T-cell (primary cell): Measurements from ENCODE around the gene ATP6AP1. TPM values are rescaled to one million over a fixed set of nuclear protein-coding genes. Genes with fewer than 3 reads are reported as not detected.

Source experiments
- ATAC-seq, 4 experiments: fragments of 200-7000 bp in 3 of 4; fragments of 150-1000 bp in 1 of 4; cut with Tn5 transposase; replicated peaks in 1 of 4; 1 replicate in 3 of 4; 2 replicates in 1 of 4; pipeline ENCODE4 v1.10.0; 2021; ENCODE audit warnings: moderate library complexity in 3 of 4, mild to moderate bottlenecking in 2 of 4, moderate number of reproducible peaks in 1 of 4
- CTCF ChIA-PET, 2 donors: fragments of 300-600 bp; sonication (Branson Sonifier 250); formaldehyde crosslinking; loops; one replicate each; lab custom pipeline; 2022; ENCODE audit warnings: antibody characterized with exemption in 2 of 2; lab: Charles Lee
- POLR2A ChIA-PET, 2 donors: fragments of 300-600 bp; sonication (Branson Sonifier 250); formaldehyde crosslinking; loops; one replicate each; lab custom pipeline; 2022; ENCODE audit warnings: antibody characterized with exemption in 2 of 2; lab: Charles Lee
- DNase-seq, 35 experiments: peaks; one replicate each; pipeline versions ENCODE4 v3.0.0 to v3.0.0-alpha.2; 2013 to 2023
- H3K27ac ChIP-seq: one replicate; pipeline ENCODE4 v1.5.1; 2013; ENCODE audit warnings: low read length
- H3K27me3 ChIP-seq, 2 experiments: replicated peaks in 1 of 2; 1 replicate in 1 of 2; 2 replicates in 1 of 2; pipeline versions ENCODE4 v1.6.1 to v1.7.0; 2013; ENCODE audit warnings: low read length in 1 of 2, mixed read lengths in 1 of 2; ENCODE audit not compliant: control insufficient read depth in 2 of 2, insufficient read depth in 2 of 2; ENCODE audit errors: extremely low read depth in 1 of 2
- H3K36me3 ChIP-seq, 2 donors: 1 replicate in 1 of 2; 2 replicates in 1 of 2; pipeline versions ENCODE4 v1.6.1 to v1.7.0; 2013; ENCODE audit warnings: low read length in 1 of 2; ENCODE audit not compliant: control insufficient read depth in 2 of 2, insufficient read depth in 1 of 2; ENCODE audit errors: extremely low read depth in 1 of 2
- H3K4me1 ChIP-seq, 2 experiments: 1 replicate in 1 of 2; 2 replicates in 1 of 2; pipeline versions ENCODE4 v1.6.1 to v1.7.0; 2013; ENCODE audit warnings: low read length in 2 of 2, mixed read lengths in 1 of 2; ENCODE audit not compliant: insufficient read depth in 2 of 2, control insufficient read depth in 1 of 2; ENCODE audit errors: extremely low read depth in 1 of 2
- H3K4me3 ChIP-seq, 2 donors: 1 replicate in 1 of 2; 2 replicates in 1 of 2; pipeline versions ENCODE4 v1.5.1 to v1.7.0; 2013; ENCODE audit warnings: mild to moderate bottlenecking in 2 of 2, low read length in 1 of 2, moderate library complexity in 1 of 2; ENCODE audit not compliant: control insufficient read depth in 1 of 2; ENCODE audit errors: extremely low read depth in 1 of 2
- H3K9me3 ChIP-seq: 2 replicates; pipeline ENCODE4 v1.7.0; 2013
- H3K27ac Mint-ChIP-seq, 2 donors: one replicate each; pipeline ENCODE4 v1.8.0; 2020 to 2021; ENCODE audit warnings: mild to moderate bottlenecking in 2 of 2, mixed read lengths in 2 of 2
- H3K27me3 Mint-ChIP-seq, 2 donors: one replicate each; pipeline ENCODE4 v1.8.0; 2021 to 2022; ENCODE audit warnings: mixed read lengths in 2 of 2
- H3K36me3 Mint-ChIP-seq: one replicate; pipeline ENCODE4 v1.8.0; 2021; ENCODE audit warnings: mixed read lengths
- H3K4me1 Mint-ChIP-seq, 3 donors: one replicate each; pipeline ENCODE4 v1.8.0; 2020 to 2022; ENCODE audit warnings: mixed read lengths in 3 of 3, mild to moderate bottlenecking in 1 of 3
- H3K4me3 Mint-ChIP-seq, 3 donors: one replicate each; pipeline ENCODE4 v1.8.0; 2020 to 2022; ENCODE audit warnings: mild to moderate bottlenecking in 3 of 3, mixed read lengths in 3 of 3, moderate library complexity in 3 of 3
- H3K9me3 Mint-ChIP-seq, 3 donors: one replicate each; pipeline ENCODE4 v1.8.0; 2020 to 2022; ENCODE audit warnings: mixed read lengths in 3 of 3
- WGBS: methylation state at CpG from one replicate; pipeline ENCODE4 v1.1.5; 2013; ENCODE audit warnings: missing lambda C conversion rate; ENCODE audit not compliant: insufficient coverage; 5-methylcytosine and 5-hydroxymethylcytosine counted together
- total RNA-seq, 35 experiments: library from RNA in 6 of 35; stranded (reverse) in 6 of 35; fragments of 120-200 nt in 1 of 35; gene quantifications; one replicate each; pipeline versions ENCODE4 v1.2.1 to v1.2.4 and lab custom pipeline; 2013 to 2026

The ATP6AP1 gene
- total RNA-seq, 5 donors from 2014 or later (not counting 1 experiment from before 2014, with no cell fraction given) = 37.9 to 56.8 (median 53.6) TPM

- ChIA-PET POLR2A (no interaction called here), CTCF (interaction anchor here in 1 of 2 donors (0.7 kb wide), 1 partner anchor 42 kb away, joined by 4 read pairs; no protein-coding TSS in a partner anchor)
- no peaks in the 10 kb centered on the region for H3K27me3 ChIP-seq
- no peaks in the 10 kb centered on the region for H3K9me3 ChIP-seq
- no peaks in the 10 kb centered on the region for H3K36me3 Mint-ChIP-seq
- H3K27ac ChIP-seq = no peak overlapping the region
- H3K4me3 Mint-ChIP-seq = no peak overlapping the region
- H3K27ac Mint-ChIP-seq = peak overlapping the region in 1 of 2 donors; percentile 34
- ATAC-seq = no peak
- H3K9me3 Mint-ChIP-seq = no peaks in the 10 kb centered on the region
- peaks cover 0 to 58% of the 10 kb centered on the region in 2 experiments for H3K4me1 ChIP-seq
- H3K4me1 Mint-ChIP-seq = peaks cover 24 to 30% (median 27%) of the 10 kb centered on the region in 3 donors
- H3K27me3 Mint-ChIP-seq = peaks cover 0 to 8% of the 10 kb centered on the region in 2 donors
- no peak for DNase-seq
- peaks cover 0 to 17% of the 10 kb centered on the region in 2 donors for H3K36me3 ChIP-seq
- 93% methylated on average over 3 of the region's 7 CpGs for WGBS
- H3K4me3 ChIP-seq = no peak overlapping the region
Observed at GRCh38 chrX:154482786-154483185, 54.3 kb downstream of the ATP6AP1 start.

GRCh38 chrX:154483325-154483724 is 54.8 kb downstream of the ATP6AP1 start:
- Histone ChIP-seq H3K27me3 (no peaks in the 10 kb centered on the region), H3K9me3 (no peaks in the 10 kb centered on the region), H3K4me3 (no peak overlapping the region), H3K36me3 (peaks cover 0 to 21% of the 10 kb centered on the region in 2 donors), H3K4me1 (peaks cover 0 to 58% of the 10 kb centered on the region in 2 experiments), H3K27ac (no peak overlapping the region)
- Mint-ChIP-seq H3K4me3 (peak overlapping the region in 1 of 3 donors; percentile 28), H3K9me3 (no peaks in the 10 kb centered on the region), H3K36me3 (no peaks in the 10 kb centered on the region), H3K27me3 (peaks cover 0 to 12% of the 10 kb centered on the region in 2 donors), H3K4me1 (peaks cover 26 to 31% (median 30%) of the 10 kb centered on the region in 3 donors), H3K27ac (peak overlapping the region; percentile 34 to 49)
- WGBS = 71% methylated on average over 3 of the region's 7 CpGs
- no peak for ATAC-seq
- CTCF ChIA-PET = interaction anchor here in 1 of 2 donors (0.7 kb wide), 1 partner anchor 42 kb away, joined by 4 read pairs; no protein-coding TSS in a partner anchor
- POLR2A ChIA-PET = no interaction called here
- no peak for DNase-seq

GRCh38 chrX:154484255-154485149 is 56.0 kb downstream of the ATP6AP1 start:
- Histone ChIP-seq H3K36me3 (peaks cover 0 to 24% of the 10 kb centered on the region in 2 donors), H3K4me3 (no peak overlapping the region), H3K27ac (no peak overlapping the region), H3K27me3 (no peaks in the 10 kb centered on the region), H3K9me3 (no peaks in the 10 kb centered on the region), H3K4me1 (peaks cover 0 to 62% of the 10 kb centered on the region in 2 experiments)
- CTCF ChIA-PET = no interaction called here
- no peaks in the 10 kb centered on the region for H3K9me3 Mint-ChIP-seq
- WGBS = 78% methylated on average over 3 of the region's 16 CpGs
- peak overlapping the region; percentile 23 to 66 for H3K27ac Mint-ChIP-seq
- DNase-seq = no peak
- H3K4me3 Mint-ChIP-seq = peak overlapping the region in 2 of 3 donors; percentile 3 to 61
- no peak for ATAC-seq
- POLR2A ChIA-PET = no interaction called here
- H3K36me3 Mint-ChIP-seq = no peaks in the 10 kb centered on the region
- H3K4me1 Mint-ChIP-seq = peaks cover 25 to 37% (median 36%) of the 10 kb centered on the region in 3 donors
- H3K27me3 Mint-ChIP-seq = peaks cover 0 to 12% of the 10 kb centered on the region in 2 donors

GRCh38 chrX:154485150-154486051 is 56.9 kb downstream of the ATP6AP1 start:
- ChIA-PET POLR2A (no interaction called here), CTCF (interaction anchor here in 1 of 2 donors (0.7 kb wide), 1 partner anchor 776 kb away, joined by 5 read pairs; no protein-coding TSS in a partner anchor)
- H3K27ac Mint-ChIP-seq = peak overlapping the region in 1 of 2 donors; percentile 44
- DNase-seq = no peak
- no peaks in the 10 kb centered on the region for H3K36me3 Mint-ChIP-seq
- no peaks in the 10 kb centered on the region for H3K27me3 ChIP-seq
- H3K4me3 Mint-ChIP-seq = peak overlapping the region; percentile 61 to 73 (median 67)
- no peaks in the 10 kb centered on the region for H3K9me3 Mint-ChIP-seq
- peak overlapping the region in 1 of 2 donors; percentile 36 for H3K4me3 ChIP-seq
- H3K27me3 Mint-ChIP-seq = peaks cover 0 to 12% of the 10 kb centered on the region in 2 donors
- peak overlapping the region; percentile 53 for H3K27ac ChIP-seq
- H3K4me1 ChIP-seq = peaks cover 0 to 62% of the 10 kb centered on the region in 2 experiments
- H3K4me1 Mint-ChIP-seq = peaks cover 28 to 39% (median 38%) of the 10 kb centered on the region in 3 donors
- 5% methylated on average over 11 of the region's 35 CpGs for WGBS
- ATAC-seq = no peak
- no peaks in the 10 kb centered on the region for H3K9me3 ChIP-seq
- H3K36me3 ChIP-seq = peaks cover 0 to 24% of the 10 kb centered on the region in 2 donors

GRCh38 chrX:154486052-154486395 is 57.5 kb downstream of the ATP6AP1 start:
- ChIA-PET POLR2A (no interaction called here), CTCF (interaction anchor here in 1 of 2 donors (0.7 kb wide), 1 partner anchor 776 kb away, joined by 5 read pairs; no protein-coding TSS in a partner anchor)
- Mint-ChIP-seq H3K27me3 (peaks cover 0 to 12% of the 10 kb centered on the region in 2 donors), H3K4me3 (peak overlapping the region; percentile 41 to 61 (median 50)), H3K27ac (no peak overlapping the region), H3K9me3 (no peaks in the 10 kb centered on the region), H3K36me3 (no peaks in the 10 kb centered on the region), H3K4me1 (peaks cover 28 to 39% (median 39%) of the 10 kb centered on the region in 3 donors)
- peak overlapping the region in 1 of 2 donors; percentile 56 for H3K4me3 ChIP-seq
- H3K9me3 ChIP-seq = no peaks in the 10 kb centered on the region
- DNase-seq (peak in 22 of 35 experiments; percentile 3 to 56 (median 22)), ATAC-seq (peak; percentile 5 to 26 (median 12))
- under 1% methylated on average over 23 of the region's 35 CpGs for WGBS
- H3K27ac ChIP-seq = no peak overlapping the region
- no peaks in the 10 kb centered on the region for H3K27me3 ChIP-seq
- H3K36me3 ChIP-seq = peaks cover 0 to 24% of the 10 kb centered on the region in 2 donors
- H3K4me1 ChIP-seq = peaks cover 0 to 65% of the 10 kb centered on the region in 2 experiments
